IMR-90 (cell line): ENCODE results near the gene GRAMD1C.

Experiments
- BHLHE40 ChIP-seq: fragments of 150-350 bp; IDR thresholded peaks from 2 replicates; pipeline ENCODE4 v1.6.1; 2016; ENCODE audit warnings: mild to moderate bottlenecking, low read depth, low read length
- CEBPB ChIP-seq: IDR thresholded peaks from 2 replicates; pipeline ENCODE4 v1.6.1; 2012; ENCODE audit warnings: low read depth, low read length, improper control_type of control experiment
- MAFK ChIP-seq: IDR thresholded peaks from 2 replicates; pipeline ENCODE4 v1.6.1; 2012; ENCODE audit warnings: low read depth, low read length, improper control_type of control experiment
- MXI1 ChIP-seq: IDR thresholded peaks from 2 replicates; pipeline ENCODE4 v1.6.1; 2012; ENCODE audit warnings: low read depth, mild to moderate bottlenecking, low read length, moderate library complexity, borderline replicate concordance
- NFE2L2 ChIP-seq: fragments of 150-350 bp; IDR thresholded peaks from 2 replicates; pipeline ENCODE4 v1.6.1; 2016; ENCODE audit warnings: low read depth, mild to moderate bottlenecking, low read length
- POLR2A ChIP-seq: IDR thresholded peaks from 2 replicates; pipeline ENCODE4 v1.6.1; 2012; ENCODE audit warnings: mild to moderate bottlenecking, low read depth, low read length
- RAD21 ChIP-seq: IDR thresholded peaks from 2 replicates; pipeline ENCODE4 v1.6.1; 2012; ENCODE audit warnings: low read length, improper control_type of control experiment
- RCOR1 ChIP-seq: IDR thresholded peaks from 2 replicates; pipeline ENCODE4 v1.6.1; 2012; ENCODE audit warnings: mild to moderate bottlenecking, low read length, improper control_type of control experiment; ENCODE audit not compliant: insufficient replicate concordance
- SMC3 ChIP-seq: fragments of 150-350 bp; IDR thresholded peaks from 2 replicates; pipeline ENCODE4 v1.6.1; 2016; ENCODE audit warnings: low read depth, mild to moderate bottlenecking, antibody characterized with exemption, low read length, moderate library complexity
- TF ChIP-seq, protein P1 (sequence below): conservative IDR thresholded peaks from 2 replicates; pipeline ENCODE4 v1.5.1; 2012; ENCODE audit warnings: mild to moderate bottlenecking, low read depth, low read length, improper control_type of control experiment
- TF ChIP-seq, protein P2 (sequence below): fragments of 150-350 bp; IDR thresholded peaks from 2 replicates; pipeline ENCODE4 v1.6.1; 2016; ENCODE audit warnings: low read depth, mild to moderate bottlenecking, low read length, moderate library complexity, borderline replicate concordance

GRCh38 chr3:113805249-113805648 lies 33.3 kb upstream of the GRAMD1C start:
- TF ChIP-seq POLR2A: no peak
- TF ChIP-seq, protein P1, sequence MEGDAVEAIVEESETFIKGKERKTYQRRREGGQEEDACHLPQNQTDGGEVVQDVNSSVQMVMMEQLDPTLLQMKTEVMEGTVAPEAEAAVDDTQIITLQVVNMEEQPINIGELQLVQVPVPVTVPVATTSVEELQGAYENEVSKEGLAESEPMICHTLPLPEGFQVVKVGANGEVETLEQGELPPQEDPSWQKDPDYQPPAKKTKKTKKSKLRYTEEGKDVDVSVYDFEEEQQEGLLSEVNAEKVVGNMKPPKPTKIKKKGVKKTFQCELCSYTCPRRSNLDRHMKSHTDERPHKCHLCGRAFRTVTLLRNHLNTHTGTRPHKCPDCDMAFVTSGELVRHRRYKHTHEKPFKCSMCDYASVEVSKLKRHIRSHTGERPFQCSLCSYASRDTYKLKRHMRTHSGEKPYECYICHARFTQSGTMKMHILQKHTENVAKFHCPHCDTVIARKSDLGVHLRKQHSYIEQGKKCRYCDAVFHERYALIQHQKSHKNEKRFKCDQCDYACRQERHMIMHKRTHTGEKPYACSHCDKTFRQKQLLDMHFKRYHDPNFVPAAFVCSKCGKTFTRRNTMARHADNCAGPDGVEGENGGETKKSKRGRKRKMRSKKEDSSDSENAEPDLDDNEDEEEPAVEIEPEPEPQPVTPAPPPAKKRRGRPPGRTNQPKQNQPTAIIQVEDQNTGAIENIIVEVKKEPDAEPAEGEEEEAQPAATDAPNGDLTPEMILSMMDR: no peak
- TF ChIP-seq BHLHE40: no peak
- TF ChIP-seq SMC3: no peak
- no peak for TF ChIP-seq RAD21
- TF ChIP-seq, protein P2, sequence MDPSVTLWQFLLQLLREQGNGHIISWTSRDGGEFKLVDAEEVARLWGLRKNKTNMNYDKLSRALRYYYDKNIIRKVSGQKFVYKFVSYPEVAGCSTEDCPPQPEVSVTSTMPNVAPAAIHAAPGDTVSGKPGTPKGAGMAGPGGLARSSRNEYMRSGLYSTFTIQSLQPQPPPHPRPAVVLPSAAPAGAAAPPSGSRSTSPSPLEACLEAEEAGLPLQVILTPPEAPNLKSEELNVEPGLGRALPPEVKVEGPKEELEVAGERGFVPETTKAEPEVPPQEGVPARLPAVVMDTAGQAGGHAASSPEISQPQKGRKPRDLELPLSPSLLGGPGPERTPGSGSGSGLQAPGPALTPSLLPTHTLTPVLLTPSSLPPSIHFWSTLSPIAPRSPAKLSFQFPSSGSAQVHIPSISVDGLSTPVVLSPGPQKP: no peak
- no peak for TF ChIP-seq NFE2L2
- TF ChIP-seq MXI1: no peak
- TF ChIP-seq RCOR1: no peak
- no peak for TF ChIP-seq MAFK
- no peak for TF ChIP-seq CEBPB
